BE2C (cell line): Measurements from ENCODE around the gene MFSD6.

Experiments
- DNase-seq: peaks from one replicate; pipeline ENCODE4 v3.0.0-alpha.2; 2020
- H3K27me3 ChIP-seq: fragments of 250-450 bp; sonication (Bioruptor Pico); 2 replicates; pipeline ENCODE4 v1.5.1; 2020; ENCODE audit warnings: mild to moderate bottlenecking
- H3K36me3 ChIP-seq: fragments of 250-450 bp; sonication (Bioruptor Pico); 2 replicates; pipeline ENCODE4 v1.5.1; 2020; ENCODE audit warnings: mild to moderate bottlenecking
- H3K4me1 ChIP-seq: fragments of 250-450 bp; sonication (Bioruptor Pico); 2 replicates; pipeline ENCODE4 v1.5.1; 2020
- H3K4me3 ChIP-seq: 2 replicates; pipeline ENCODE4 v1.5.1; 2011; ENCODE audit warnings: low read depth, low read length
- H3K9me3 ChIP-seq: fragments of 250-450 bp; sonication (Bioruptor Pico); 2 replicates; pipeline ENCODE4 v1.5.1; 2020
- CTCF ChIP-seq: IDR thresholded peaks from 2 replicates; pipeline ENCODE4 v1.5.1; 2012; ENCODE audit warnings: mild to moderate bottlenecking, low read depth, low read length

MFSD6 gene

GRCh38 chr2:190501231-190501630 is 93.1 kb downstream of the MFSD6 start:
- TF ChIP-seq CTCF = no peak
- DNase-seq = no peak
- no peaks in the 10 kb centered on the region for H3K9me3 ChIP-seq
- H3K36me3 ChIP-seq = no peaks in the 10 kb centered on the region; the same call in 1 of the 2 replicates
- H3K27me3 ChIP-seq = no peaks in the 10 kb centered on the region
- H3K4me3 ChIP-seq = no peak overlapping the region
- H3K4me1 ChIP-seq = no peaks in the 10 kb centered on the region; the same call in 1 of the 2 replicates

- TF ChIP-seq CTCF = no peak
- Histone ChIP-seq H3K4me3 (no peak overlapping the region), H3K36me3 (no peaks in the 10 kb centered on the region; the same call in 1 of the 2 replicates), H3K9me3 (no peaks in the 10 kb centered on the region), H3K4me1 (no peaks in the 10 kb centered on the region; the same call in 1 of the 2 replicates), H3K27me3 (no peaks in the 10 kb centered on the region)
- DNase-seq = no peak
Measured at GRCh38 chr2:190501702-190502407, 93.7 kb downstream of the MFSD6 start.

- no peak for TF ChIP-seq CTCF
- DNase-seq = no peak
- no peak overlapping the region for H3K4me3 ChIP-seq
- no peaks in the 10 kb centered on the region for H3K9me3 ChIP-seq
- H3K27me3 ChIP-seq = no peaks in the 10 kb centered on the region
- H3K4me1 ChIP-seq = no peaks in the 10 kb centered on the region; the same call in 1 of the 2 replicates
- no peaks in the 10 kb centered on the region; the same call in 1 of the 2 replicates for H3K36me3 ChIP-seq
Measured at GRCh38 chr2:190503088-190503487, 94.9 kb downstream of the MFSD6 start.

GRCh38 chr2:190504912-190505311 is 96.8 kb downstream of the MFSD6 start:
- TF ChIP-seq CTCF = no peak
- DNase-seq = no peak
- H3K4me3 ChIP-seq = no peak overlapping the region
- no peaks in the 10 kb centered on the region; the same call in 1 of the 2 replicates for H3K4me1 ChIP-seq
- H3K9me3 ChIP-seq = no peaks in the 10 kb centered on the region
- H3K27me3 ChIP-seq = no peaks in the 10 kb centered on the region
- no peaks in the 10 kb centered on the region; the same call in none of the 2 replicates for H3K36me3 ChIP-seq

- no peak for DNase-seq
- no peaks in the 10 kb centered on the region for H3K9me3 ChIP-seq
- H3K27me3 ChIP-seq = no peaks in the 10 kb centered on the region
- H3K4me1 ChIP-seq = no peaks in the 10 kb centered on the region; the same call in 1 of the 2 replicates
- H3K36me3 ChIP-seq = no peaks in the 10 kb centered on the region; the same call in none of the 2 replicates
- no peak for TF ChIP-seq CTCF
- no peak overlapping the region for H3K4me3 ChIP-seq
Measured at GRCh38 chr2:190505696-190506095, 97.5 kb downstream of the MFSD6 start.

- no peak for TF ChIP-seq CTCF
- DNase-seq = no peak
- no peaks in the 10 kb centered on the region; the same call in none of the 2 replicates for H3K36me3 ChIP-seq
Measured at GRCh38 chr2:190506666-190507065, 98.5 kb downstream of the MFSD6 start.

More at GRCh38 chr2:190506666-190507065, 98.5 kb downstream of the MFSD6 start:
- no peaks in the 10 kb centered on the region for H3K27me3 ChIP-seq
- H3K4me3 ChIP-seq = no peak overlapping the region
- H3K4me1 ChIP-seq = peaks cover 3% of the 10 kb centered on the region; the same call in 1 of the 2 replicates
- no peaks in the 10 kb centered on the region for H3K9me3 ChIP-seq
